Spinal cord (tissue), 10 donors: ENCODE results near the gene NPTX1. TPM values are rescaled to one million over a fixed set of nuclear protein-coding genes. Genes with fewer than 3 reads are reported as not detected.

Experiments
- DNase-seq, 6 donors: peaks; one replicate each; pipeline versions ENCODE4 v3.0.0 to v3.0.0-alpha.2; 2013 to 2015; ENCODE audit warnings: low spot score in 6 of 6, low read depth in 4 of 6
- H3K27ac ChIP-seq: one replicate; pipeline ENCODE4 v1.5.1; 2013; ENCODE audit warnings: low read depth, low read length, control low read depth
- H3K27me3 ChIP-seq: one replicate; pipeline ENCODE4 v1.6.1; 2013; ENCODE audit warnings: low read length; ENCODE audit not compliant: control insufficient read depth, insufficient read depth
- H3K36me3 ChIP-seq: one replicate; pipeline ENCODE4 v1.6.1; 2013; ENCODE audit warnings: low read length; ENCODE audit not compliant: control insufficient read depth, insufficient read depth
- H3K4me1 ChIP-seq: one replicate; pipeline ENCODE4 v1.6.1; 2013; ENCODE audit warnings: low read length; ENCODE audit not compliant: control insufficient read depth, insufficient read depth
- H3K4me3 ChIP-seq: one replicate; pipeline ENCODE4 v1.5.1; 2013; ENCODE audit warnings: low read depth, low read length, control low read depth
- H3K9me3 ChIP-seq: one replicate; pipeline ENCODE4 v1.6.1; 2013; ENCODE audit warnings: low read length; ENCODE audit not compliant: control insufficient read depth, insufficient read depth
- WGBS: methylation state at CpG from one replicate; pipeline ENCODE4 v1.1.5; 2013; ENCODE audit warnings: missing lambda C conversion rate; ENCODE audit not compliant: insufficient coverage; 5-methylcytosine and 5-hydroxymethylcytosine counted together
- polyA plus RNA-seq, 2 donors: library from polyadenylated mRNA; unstranded; fragments of 120-200 nt; gene quantifications; one replicate each; pipeline ENCODE4 v1.2.1, GENCODE V29; 2013; ENCODE audit not compliant: insufficient read length in 2 of 2
- total RNA-seq, 2 donors: library from RNA; depleted of rRNA in 1 of 2; stranded (reverse); fragments of 120-200 nt in 1 of 2; fragments of >200 nt in 1 of 2; gene quantifications; one replicate each; pipeline versions ENCODE4 v1.2.3 to v1.2.4, GENCODE V29; 2013 to 2014
- donor health status: healthy.

Gene NPTX1
- total and polyA plus RNA-seq, 4 donors, result 6.7 to 23.5 (median 19.9) TPM

GRCh38 chr17:80482058-80482318 is 5.6 kb upstream of the NPTX1 start:
- DNase-seq, result no peak
- WGBS, result 76% methylated on average over 4 of the region's 4 CpGs

GRCh38 chr17:80481284-80482057 is 5.1 kb upstream of the NPTX1 start:
- Histone ChIP-seq H3K4me1 (peaks cover 30% of the 10 kb centered on the region), H3K27me3 (peaks cover 57% of the 10 kb centered on the region), H3K27ac (no peak overlapping the region), H3K9me3 (no peaks in the 10 kb centered on the region), H3K4me3 (no peak overlapping the region), H3K36me3 (no peaks in the 10 kb centered on the region)
- no peak for DNase-seq
- WGBS, result 44% methylated on average over 18 of the region's 21 CpGs

More at GRCh38 chr17:80482058-80482318, 5.6 kb upstream of the NPTX1 start:
- Histone ChIP-seq H3K36me3 (no peaks in the 10 kb centered on the region), H3K4me1 (peaks cover 30% of the 10 kb centered on the region), H3K27ac (no peak overlapping the region), H3K4me3 (no peak overlapping the region), H3K27me3 (peaks cover 56% of the 10 kb centered on the region), H3K9me3 (no peaks in the 10 kb centered on the region)

- H3K4me3 ChIP-seq, result no peak overlapping the region
- no peak overlapping the region for H3K27ac ChIP-seq
- 100% methylated on average over 6 of the region's 7 CpGs for WGBS
- peaks cover 64% of the 10 kb centered on the region for H3K27me3 ChIP-seq
- H3K4me1 ChIP-seq, result peaks cover 33% of the 10 kb centered on the region
- H3K36me3 ChIP-seq, result no peaks in the 10 kb centered on the region
- DNase-seq, result no peak
- no peaks in the 10 kb centered on the region for H3K9me3 ChIP-seq
Observed at GRCh38 chr17:80480248-80480647, 3.8 kb upstream of the NPTX1 start.

- Histone ChIP-seq H3K27me3 (peaks cover 75% of the 10 kb centered on the region), H3K4me3 (no peak overlapping the region), H3K4me1 (peaks cover 44% of the 10 kb centered on the region), H3K9me3 (no peaks in the 10 kb centered on the region), H3K36me3 (no peaks in the 10 kb centered on the region), H3K27ac (no peak overlapping the region)
- WGBS, result 67% methylated on average over 4 of the region's 9 CpGs
- no peak for DNase-seq
Observed at GRCh38 chr17:80479246-80479566, 2.8 kb upstream of the NPTX1 start.

- Histone ChIP-seq H3K36me3 (peaks cover 3% of the 10 kb centered on the region), H3K4me3 (no peak overlapping the region), H3K27ac (no peak overlapping the region), H3K27me3 (peaks cover 80% of the 10 kb centered on the region), H3K9me3 (no peaks in the 10 kb centered on the region), H3K4me1 (peaks cover 46% of the 10 kb centered on the region)
- 10% methylated on average over 47 of the region's 51 CpGs for WGBS
- DNase-seq, result no peak
Observed at GRCh38 chr17:80478487-80479245, 2.3 kb upstream of the NPTX1 start.

GRCh38 chr17:80477647-80478478 is 1.5 kb upstream of the NPTX1 start:
- no peak overlapping the region for H3K27ac ChIP-seq
- H3K4me3 ChIP-seq, result no peak overlapping the region
- H3K27me3 ChIP-seq, result peaks cover 84% of the 10 kb centered on the region
- under 1% methylated on average over 103 of the region's 103 CpGs for WGBS
- H3K4me1 ChIP-seq, result peaks cover 50% of the 10 kb centered on the region
- H3K36me3 ChIP-seq, result peaks cover 11% of the 10 kb centered on the region
- H3K9me3 ChIP-seq, result no peaks in the 10 kb centered on the region
- peak in 2 of 6 donors; percentile 87 to 92 for DNase-seq

GRCh38 chr17:80476877-80477646 is 655 bp upstream of the NPTX1 start:
- Histone ChIP-seq H3K27ac (no peak overlapping the region), H3K4me3 (no peak overlapping the region), H3K36me3 (peaks cover 18% of the 10 kb centered on the region), H3K4me1 (peaks cover 53% of the 10 kb centered on the region), H3K9me3 (no peaks in the 10 kb centered on the region), H3K27me3 (peaks cover 86% of the 10 kb centered on the region)
- under 1% methylated on average over 81 of the region's 84 CpGs for WGBS
- DNase-seq, result peak in 2 of 6 donors; percentile 38 to 44

- Histone ChIP-seq H3K27ac (no peak overlapping the region), H3K27me3 (peaks cover 75% of the 10 kb centered on the region), H3K4me3 (peak overlapping the region; percentile 26), H3K9me3 (no peaks in the 10 kb centered on the region), H3K4me1 (peaks cover 61% of the 10 kb centered on the region), H3K36me3 (peaks cover 36% of the 10 kb centered on the region)
- peak in 2 of 6 donors; percentile 47 to 62 for DNase-seq
- 1% methylated on average over 53 of the region's 55 CpGs for WGBS
Observed at GRCh38 chr17:80474961-80475909, 1.2 kb downstream of the NPTX1 start.
